ENCODE measurements around the gene RABGAP1L. TPM values are rescaled to one million over a fixed set of nuclear protein-coding genes. Genes with fewer than 3 reads are reported as not detected.

The RABGAP1L gene
- total RNA-seq, 1 experiment from 2014 or later = 43.9 TPM

DNA sequence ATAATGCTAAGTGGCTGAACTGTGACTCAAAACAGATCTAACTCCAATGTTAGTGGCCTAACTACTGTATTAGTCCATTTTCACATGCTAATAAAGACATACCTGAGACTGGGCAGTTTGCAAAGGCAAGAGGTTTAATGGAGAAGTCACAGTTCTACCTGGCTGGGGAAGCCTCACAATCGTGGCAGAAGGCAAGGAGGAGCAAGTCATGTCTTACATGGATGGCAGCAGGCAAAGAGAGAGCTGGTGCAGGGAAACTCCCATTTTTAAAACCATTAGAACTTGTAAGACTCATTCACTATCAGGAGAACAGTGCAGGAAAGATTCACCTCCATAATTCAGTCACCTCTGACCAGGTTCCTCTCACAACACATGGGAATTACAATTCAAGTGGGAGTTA lies 760.8 kb downstream of the RABGAP1L start:
- no peak for DNase-seq (ENCODE audit: low spot score)

DNA sequence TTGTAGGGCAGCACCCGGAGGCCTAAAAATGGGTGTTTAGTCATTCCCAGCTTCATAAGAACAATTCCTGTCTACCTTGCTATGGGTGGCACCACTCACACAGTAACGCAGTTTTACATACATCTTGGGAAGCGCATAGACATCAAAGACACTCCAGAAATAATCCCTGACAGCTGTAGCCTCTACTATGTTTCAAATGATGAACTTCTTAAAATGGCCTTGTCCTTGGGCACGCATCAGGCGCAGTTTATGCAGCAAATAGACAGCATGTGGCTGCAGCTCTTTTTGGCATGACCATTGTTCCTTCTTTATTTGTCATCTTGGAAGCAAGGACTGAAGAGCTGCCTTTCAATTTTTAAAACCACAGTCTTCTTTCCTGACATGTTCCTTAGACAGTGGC lies 762.8 kb downstream of the RABGAP1L start:
- no peak for DNase-seq (ENCODE audit: low spot score)

DNA sequence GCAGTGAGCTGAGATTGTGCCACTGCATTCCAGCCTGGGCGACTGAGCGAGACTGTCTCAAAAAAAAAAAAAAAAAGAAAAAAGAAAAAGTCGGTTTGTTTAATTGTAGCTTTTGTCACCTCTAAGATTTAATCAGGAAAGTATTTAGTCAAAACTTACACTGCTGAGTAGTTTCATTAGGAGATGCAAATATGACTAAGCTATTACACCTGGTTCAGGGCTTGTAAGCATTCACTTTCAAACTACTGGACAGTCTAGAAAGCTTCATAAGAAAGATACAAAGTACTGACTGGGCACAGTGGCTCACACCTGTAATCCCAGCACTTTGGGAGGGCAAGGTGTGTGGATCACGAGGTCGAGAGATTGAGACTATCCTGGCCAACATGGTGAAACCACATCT lies 764.5 kb downstream of the RABGAP1L start:
- no peak for DNase-seq (ENCODE audit: low spot score)

DNA sequence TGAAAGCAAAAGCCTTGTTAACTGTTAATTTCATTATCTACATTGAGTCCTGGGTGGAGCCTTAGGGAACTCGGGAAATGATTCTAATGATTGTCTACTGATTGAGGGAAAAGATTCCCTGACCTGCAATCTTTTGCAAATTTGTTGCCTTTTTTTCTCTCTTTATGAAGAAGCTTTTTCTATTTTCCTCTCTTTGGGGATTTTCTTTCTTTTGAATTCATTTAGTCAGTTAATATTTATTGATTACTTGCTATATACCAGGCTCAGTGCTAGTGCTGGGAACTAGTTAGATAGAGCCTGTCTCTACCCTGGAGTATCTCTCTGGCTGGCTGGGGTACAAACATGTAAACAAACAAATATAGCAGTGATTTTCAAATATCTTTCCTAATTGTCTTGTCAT lies 769.2 kb downstream of the RABGAP1L start:
- DNase-seq (ENCODE audit: low spot score) = no peak

DNA sequence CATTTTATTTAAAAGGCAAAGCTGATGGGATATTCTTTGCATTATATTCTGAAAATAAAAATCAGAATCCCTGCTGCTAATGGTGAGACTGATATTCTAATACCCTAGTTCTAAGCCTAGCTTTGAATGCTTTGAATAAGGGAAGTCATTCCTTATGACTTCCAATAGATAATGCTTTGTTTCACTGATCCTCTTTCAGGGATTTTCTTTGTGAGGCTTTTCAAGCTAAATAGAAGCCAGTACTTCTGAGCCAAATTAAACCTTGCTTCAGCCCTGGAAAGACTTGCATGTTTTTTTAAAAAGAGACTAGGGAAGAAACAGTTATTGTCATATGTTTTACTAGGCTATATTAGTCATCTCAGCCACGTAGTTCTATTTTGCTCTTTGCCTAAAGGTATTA lies 771.9 kb downstream of the RABGAP1L start:
- DNase-seq (ENCODE audit: low spot score) = no peak

DNA sequence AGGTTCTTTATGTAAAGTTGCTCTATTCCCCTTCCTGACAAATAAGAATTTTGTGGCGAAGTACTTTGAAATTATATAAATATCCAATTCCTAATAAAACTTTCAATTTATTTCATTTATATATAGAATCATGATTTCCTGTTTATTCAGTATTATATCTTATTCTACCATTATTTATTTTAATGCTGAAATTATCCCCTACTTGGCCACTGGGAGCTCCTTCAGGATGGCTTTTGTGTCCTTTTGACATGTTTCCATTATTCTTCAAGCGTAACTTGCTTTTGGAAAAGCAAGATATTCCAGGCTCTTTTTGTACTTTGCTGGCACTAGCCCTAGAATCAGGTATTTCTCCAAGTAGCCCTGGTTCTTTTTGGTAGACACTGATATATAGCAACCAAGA lies 773.3 kb downstream of the RABGAP1L start:
- no peak for DNase-seq (ENCODE audit: low spot score)

DNA sequence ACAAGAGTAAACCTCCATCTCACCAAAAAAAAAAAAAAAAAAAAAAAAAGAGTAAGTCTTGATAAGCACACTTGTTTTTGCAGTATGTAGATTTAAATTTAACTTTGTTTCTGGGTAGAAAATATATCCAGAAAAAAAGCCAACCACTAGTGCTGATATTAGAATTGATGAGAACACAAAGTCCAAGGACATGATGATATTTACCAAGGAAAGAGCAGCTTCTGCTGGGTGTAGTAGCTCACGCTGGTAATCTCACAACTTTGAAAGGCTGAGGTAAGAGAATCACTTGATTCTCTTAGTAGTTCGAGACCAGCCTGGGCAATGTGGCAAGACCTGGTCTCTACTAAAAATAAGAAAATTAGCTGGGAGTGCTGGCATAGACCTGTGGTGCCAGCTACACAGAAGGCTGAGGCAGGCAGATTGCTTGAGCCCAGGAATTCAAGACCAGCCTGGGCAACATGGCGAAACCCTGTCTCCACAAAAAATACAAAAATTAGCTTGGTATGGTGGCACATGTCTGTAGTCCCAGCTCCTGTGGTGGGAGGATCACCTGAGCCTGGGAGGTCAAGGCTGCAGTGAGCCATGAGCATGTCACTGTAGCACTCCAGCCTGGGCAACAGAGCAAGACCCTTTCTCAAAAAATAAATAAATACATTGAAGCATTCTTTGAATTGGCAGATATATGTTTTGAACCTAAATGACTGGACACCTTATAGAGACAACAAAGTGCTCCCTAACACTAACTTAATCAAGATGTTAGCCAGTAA lies 776.8 kb downstream of the RABGAP1L start:
- DNase-seq (ENCODE audit: low spot score) = no peak

DNA sequence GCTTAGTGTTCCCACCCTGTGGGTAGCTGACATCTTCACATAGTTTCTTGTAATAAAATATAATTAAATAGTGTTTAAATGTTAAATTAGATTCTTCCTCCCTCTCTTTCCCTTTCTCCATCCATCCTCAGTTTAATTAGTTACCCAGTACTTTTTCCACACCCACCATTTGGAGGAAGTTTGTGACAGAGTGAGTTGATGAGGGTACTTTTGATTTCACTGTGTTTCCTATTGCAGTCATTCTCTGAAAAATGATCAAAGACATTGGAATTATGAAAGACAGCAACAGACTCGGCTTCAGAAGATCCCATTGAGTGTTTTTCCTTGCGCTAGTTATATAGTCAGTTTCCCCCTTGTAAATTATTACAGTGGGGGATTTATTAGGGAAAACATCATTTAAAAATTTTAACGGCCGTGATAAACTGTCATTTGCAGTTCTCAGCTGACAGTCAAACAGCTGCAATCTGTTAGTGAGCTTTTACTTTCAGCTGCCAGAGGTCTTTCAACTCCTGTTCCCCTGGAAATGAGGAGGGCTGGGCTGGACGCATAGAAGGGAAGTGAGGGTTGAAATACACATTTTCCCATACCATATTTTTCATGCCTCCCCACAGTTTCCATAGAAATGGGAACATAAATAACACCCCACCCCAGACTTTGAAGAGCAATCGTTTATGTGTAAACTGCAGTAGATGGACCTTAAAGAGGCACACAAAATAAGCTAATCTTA lies 779.1 kb downstream of the RABGAP1L start:
- no peak for DNase-seq (ENCODE audit: low spot score)

DNA sequence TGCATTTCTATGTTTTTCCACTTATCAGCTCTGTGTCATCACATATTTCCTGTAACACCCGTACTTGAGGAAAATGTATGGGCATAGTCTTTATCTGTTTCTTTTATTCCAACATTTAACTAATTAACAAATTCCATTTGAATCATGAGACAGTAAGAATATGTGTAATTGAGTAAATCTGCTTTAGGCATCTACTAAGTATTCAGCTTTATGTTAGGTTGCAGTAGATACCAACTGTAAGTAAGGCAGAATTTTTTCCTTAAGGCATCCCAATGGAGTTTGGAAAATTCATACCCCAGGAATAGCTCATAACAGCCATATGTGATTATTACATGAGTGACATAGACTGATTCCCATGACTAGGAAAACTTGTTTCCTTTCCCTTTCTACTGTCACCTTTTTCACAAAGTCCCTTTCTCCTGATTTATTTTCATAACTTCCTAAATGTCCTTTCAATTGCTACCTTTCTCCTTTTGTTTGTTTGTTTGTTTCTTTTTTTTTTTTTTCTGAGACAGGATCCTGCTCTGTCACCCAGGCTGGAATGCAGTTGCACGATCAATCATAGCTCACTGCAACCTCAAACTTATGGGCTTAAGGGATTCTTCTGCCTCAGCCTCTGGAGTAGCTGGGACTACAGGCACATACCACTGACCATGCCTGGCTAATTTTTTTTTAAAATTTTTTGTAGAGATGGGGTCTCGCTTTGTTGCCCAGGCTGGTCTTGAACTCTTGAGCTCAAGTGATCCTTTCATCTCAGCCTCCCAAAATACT lies 780.6 kb downstream of the RABGAP1L start:
- DNase-seq (ENCODE audit: low spot score) = no peak

DNA sequence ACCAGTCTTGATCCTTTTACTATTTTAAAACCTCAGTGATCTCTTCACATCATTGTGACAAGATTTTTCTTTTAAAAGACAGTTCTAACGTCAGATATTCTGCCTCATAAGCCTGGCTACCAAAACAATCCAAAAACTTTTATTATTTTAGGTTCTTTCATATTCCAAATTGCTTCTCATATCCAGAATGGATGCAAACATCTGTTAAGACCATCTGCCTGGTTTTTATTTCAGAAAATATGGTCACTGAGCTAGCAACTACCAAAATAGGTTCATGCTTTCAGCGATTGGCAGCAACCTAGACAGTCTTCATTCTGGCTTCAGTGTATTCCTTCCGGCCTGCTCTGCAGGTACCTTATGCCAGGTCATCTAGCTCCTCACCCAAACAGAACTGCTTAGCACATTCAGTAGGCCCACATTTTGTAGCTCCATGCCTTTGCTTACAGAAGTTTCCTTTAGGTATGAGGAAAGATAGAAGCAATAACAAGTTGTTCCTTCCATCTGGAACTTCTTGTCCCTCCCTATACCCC lies 781.4 kb downstream of the RABGAP1L start:
- DNase-seq (ENCODE audit: low spot score) = no peak

DNA sequence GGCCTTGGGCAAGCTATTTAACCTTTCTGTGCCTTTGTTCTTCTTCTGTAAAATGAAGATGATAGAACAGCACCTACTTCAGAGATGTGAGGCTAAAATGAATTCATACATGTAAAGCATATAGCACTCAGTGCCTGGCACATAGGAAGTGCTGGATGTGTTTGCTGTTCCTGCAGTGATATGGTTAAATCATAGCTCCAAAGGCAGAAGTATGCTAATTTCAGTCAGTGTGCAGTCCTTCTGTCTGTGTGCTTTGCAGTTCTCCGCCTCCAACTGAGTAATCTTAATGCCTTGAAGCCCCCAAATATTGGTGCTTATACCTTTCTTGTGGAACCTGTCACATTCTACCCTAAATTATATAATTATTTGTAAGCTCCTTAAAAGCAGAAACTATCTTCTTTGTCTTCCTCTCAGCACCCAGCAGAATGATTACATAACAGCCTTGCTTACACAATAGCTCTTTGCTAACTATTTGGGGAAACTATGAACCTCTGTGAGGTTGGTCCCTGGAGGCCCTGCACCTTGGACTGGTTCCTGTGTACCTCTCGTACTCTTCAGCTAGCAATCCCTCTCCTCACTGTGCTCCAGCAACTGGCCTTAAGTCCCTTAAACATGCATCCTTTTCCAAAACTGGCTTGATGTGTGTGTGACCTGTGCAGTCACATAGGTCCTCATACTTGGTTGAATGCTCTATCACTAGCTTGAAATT lies 783.4 kb downstream of the RABGAP1L start:
- no peak for DNase-seq (ENCODE audit: low spot score)

DNA sequence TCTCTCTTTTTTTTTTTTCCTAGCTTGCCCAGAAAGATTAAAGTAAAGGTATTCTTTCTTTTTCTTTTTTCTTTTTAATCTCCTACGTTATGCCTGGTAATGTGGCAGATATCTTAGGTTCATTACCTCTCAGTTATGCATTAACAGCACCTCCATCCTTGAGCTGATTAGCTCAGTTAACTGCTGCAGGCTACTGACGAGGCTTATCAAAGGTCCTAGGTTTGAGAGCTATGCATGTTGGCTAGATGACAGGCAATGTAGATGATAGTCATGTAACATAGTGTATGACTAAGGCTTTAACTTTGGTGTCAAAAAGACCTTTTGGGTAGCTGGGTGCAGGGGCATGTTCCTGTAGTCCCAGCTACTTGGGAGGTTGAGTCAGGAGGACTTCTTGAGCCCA lies 786.7 kb downstream of the RABGAP1L start:
- DNase-seq (ENCODE audit: low spot score) = no peak

DNA sequence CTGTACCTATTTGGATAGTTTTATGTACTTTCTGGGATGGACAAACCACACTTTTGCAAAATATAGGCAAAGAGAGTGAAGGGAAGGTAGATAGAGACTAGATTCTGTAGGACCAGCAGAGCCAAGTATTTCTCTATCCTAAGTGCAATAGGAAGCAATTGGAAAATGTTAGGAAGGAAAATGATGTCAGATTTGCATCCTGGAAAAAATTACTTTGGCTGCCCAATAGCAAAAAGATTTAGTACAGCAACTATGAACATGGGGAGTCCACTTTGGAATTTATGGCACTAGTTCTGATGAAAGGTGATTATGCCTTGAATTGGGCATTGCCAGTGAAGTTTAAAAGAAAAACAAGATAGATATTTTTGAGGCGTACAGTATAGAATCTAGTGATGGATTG lies 789.7 kb downstream of the RABGAP1L start:
- DNase-seq (ENCODE audit: low spot score) = no peak

DNA sequence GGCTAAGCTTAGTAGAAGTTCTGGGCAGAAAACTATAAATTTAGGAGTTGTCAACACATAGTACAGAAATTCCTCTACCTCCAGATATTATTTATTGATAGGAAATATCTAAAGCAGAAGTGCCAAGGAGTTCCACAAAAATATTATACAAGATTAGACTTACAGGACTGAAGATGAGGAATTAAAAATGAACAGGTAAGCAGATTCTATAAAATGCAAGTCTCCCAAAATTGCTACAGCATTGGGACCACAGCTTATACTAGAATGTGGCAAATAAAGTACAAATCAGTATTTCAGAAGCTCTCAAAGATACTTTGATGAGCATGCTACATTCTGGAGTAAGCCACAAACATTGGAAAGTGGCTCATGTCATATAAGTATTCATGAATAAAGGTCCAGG lies 790.3 kb downstream of the RABGAP1L start:
- no peak for DNase-seq (ENCODE audit: low spot score)

DNA sequence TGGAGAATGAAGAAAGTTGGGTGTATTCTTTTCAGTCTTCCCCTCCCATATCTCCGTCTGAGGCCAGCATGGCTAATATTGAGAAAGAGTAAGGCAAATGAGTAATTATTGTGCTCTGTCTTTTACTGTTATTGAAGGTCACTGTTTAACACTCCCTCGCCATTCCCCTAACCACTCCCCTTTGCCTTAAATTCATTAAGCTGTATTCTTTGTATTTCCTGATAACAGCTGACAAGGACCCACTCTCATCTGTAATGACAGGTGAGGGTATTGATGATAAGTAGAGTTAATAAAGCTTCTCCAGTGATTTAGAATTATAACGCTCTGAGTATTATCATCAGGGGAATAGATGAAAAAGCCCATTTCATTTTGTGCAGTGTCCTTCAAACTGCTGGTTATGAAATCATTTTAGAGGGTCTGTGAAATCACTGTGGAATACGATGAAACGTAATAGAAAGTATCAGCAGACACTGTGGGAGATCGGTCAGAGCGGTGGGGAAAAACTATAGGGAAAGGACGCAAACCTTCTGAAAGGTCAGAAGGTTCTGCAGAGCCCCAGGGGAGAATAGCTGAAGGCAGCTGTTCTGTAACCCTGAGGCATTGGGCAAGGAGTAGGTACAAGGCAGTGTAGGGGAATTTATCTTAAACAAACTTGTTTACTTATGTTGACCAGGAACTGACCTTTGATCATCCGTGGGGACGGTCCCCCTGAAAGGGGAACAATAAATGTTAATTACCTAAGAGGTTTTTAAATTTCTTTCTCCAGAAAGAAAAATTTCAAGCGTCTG lies 794.2 kb downstream of the RABGAP1L start:
- DNase-seq (ENCODE audit: low spot score) = no peak

DNA sequence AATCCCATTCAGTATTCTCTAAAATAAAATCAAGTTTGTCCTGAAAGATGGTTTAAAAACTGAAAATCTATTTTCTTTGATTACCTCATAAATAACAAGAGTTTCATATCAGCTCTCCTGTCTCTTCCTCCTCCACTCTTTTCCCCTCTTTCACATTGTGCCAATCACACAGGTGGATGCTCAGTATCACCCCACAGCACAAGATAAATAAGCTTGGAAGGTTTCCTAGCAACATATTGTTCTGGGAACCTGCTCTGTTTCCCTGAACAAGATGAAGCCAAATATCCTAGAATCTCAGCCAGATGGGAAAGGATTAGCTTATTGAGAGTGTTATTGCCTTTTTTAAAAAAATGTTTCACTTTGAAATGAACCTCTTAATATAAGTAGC lies 794.7 kb downstream of the RABGAP1L start:
- DNase-seq (ENCODE audit: low spot score) = no peak

DNA sequence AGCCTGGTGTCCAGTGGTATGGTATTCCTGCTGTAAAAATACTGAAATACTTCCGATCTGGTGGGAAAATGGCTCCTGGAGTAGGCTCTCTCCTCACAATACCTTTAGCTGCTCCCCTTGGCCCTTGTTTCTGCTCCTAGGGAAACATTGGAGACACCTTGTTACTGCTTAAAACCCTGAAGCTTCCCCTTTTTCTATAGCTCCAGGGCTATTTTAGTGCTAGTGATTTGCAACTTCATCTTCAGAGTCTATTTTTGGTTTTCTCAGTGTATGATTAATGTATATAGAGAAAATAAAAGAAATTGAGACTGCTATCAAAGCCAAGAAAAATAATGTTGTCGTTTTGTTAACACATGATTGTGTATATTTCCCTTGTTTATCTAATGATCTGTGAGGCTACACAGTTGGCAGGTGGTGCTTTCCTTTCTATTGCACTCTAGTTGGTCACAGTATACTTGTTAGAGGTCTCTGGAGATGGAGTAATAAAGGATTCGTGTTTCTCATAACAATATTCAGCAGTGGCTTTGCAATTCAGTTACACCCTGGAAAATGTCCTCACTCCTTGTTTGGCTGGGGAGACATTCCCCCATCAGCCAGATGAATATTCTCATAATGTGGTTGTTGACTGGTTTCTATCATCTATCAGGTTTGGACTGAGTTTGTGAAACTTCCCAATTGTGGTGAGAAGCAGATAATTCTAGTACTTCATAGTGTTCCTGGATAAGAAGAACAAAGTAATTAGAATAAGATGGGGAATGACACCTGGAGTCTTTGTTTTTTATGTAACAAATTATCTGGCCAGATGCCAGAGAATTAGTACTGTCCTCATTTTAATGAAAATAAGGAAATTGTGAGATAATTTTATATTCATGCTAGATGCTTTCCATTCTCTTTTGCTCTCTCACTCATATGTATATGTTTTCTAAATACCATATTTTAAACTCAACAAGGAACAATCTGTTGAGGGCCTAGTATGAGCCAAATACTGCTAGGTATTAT lies 795.6 kb downstream of the RABGAP1L start:
- no peak for DNase-seq (ENCODE audit: low spot score)

DNA sequence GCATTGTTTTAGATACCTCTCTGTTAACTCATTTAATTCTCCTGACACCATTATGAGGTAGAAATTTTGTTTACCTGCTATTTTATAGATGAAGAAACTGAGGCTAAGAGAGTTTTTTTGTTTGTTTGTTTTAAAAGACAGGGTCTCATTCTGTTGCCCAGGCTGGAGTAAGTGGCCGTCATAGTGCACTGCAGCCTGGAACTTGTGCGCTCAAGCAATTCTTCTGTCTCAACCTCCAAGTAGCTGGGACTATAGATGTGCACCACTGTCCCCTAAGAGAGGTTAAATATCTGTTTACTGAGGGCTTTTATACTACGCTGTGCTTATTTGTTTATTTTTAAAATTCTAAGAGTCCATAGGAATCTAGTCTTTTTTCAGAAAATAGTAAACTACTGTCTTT lies 796.8 kb downstream of the RABGAP1L start:
- DNase-seq (ENCODE audit: low spot score) = no peak

DNA sequence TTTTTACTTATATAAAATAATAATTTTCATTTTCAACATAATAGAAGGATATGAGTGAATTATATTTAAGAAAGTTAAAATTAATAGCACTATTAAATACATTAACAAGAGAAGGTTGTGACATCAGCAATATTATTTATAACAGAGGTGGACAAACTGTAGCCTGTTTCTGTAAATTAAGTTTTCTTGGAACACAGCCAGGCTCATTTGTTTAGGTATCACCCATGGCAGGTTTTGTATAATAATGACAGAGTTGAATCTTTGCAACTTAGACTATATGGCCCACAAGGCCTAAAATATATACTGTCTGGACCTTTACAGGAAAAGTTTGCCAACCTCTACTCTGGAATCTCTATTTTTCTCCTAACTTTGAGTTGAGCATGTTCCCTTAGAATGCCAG lies 797.7 kb downstream of the RABGAP1L start:
- no peak for DNase-seq (ENCODE audit: low spot score)

DNA sequence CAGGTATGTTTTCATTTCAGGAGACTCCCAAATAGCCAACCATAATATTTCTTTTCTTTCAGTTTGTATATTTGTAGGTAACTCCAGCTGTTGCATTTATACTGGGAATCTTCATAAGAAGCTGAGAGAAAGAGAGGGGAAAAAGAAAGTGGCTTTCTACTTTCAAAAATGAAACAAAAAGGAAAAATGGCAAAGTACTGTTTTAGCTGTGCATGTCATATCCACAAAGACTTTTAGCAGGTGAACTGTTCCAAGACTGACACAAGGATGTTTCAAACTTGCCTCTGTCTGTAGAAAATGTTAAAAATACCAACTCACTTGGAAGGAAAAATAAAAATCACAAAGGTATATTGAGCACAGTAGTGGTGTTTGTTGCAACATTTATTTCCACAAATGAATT lies 798.5 kb downstream of the RABGAP1L start:
- DNase-seq (ENCODE audit: low spot score) = no peak
